Vagina (tissue), 2 donors: ENCODE results near the gene RNASEH2B. TPM values are rescaled to one million over a fixed set of nuclear protein-coding genes. Genes with fewer than 3 reads are reported as not detected.

Experiments used
- DNase-seq, 2 donors: peaks; one replicate each; pipeline ENCODE4 v3.0.0-alpha.2; 2017; ENCODE audit errors: extremely low spot score in 2 of 2
- H3K27ac ChIP-seq: fragments of 200-600 bp; sonication (generic); one replicate; pipeline ENCODE4 v1.5.1; 2019
- H3K27me3 ChIP-seq: fragments of 200-600 bp; sonication (generic); one replicate; pipeline ENCODE4 v1.5.1; 2019
- H3K36me3 ChIP-seq, 2 donors: fragments of 200-600 bp; sonication (generic); one replicate each; pipeline ENCODE4 v1.5.1; 2017 to 2019
- H3K4me1 ChIP-seq: fragments of 200-600 bp; sonication (generic); one replicate; pipeline ENCODE4 v1.5.1; 2019
- H3K4me3 ChIP-seq, 2 donors: fragments of 200-600 bp; sonication (generic); 1 replicate in 1 of 2; 2 replicates in 1 of 2; pipeline ENCODE4 v1.5.1; 2016 to 2019
- H3K9me3 ChIP-seq: fragments of 200-600 bp; sonication (generic); one replicate; pipeline ENCODE4 v1.5.1; 2019
- POLR2A ChIP-seq, 2 donors: fragments of 450-650 bp; IDR thresholded peaks; one replicate each; pipeline ENCODE4 v1.6.1; 2017; ENCODE audit warnings: antibody characterized with exemption in 2 of 2, mild to moderate bottlenecking in 2 of 2, moderate library complexity in 2 of 2
- POLR2AphosphoS5 ChIP-seq, 2 donors: sonication (generic); formaldehyde crosslinking; IDR thresholded peaks; one replicate each; pipeline ENCODE4 v1.9.0; 2017; ENCODE audit warnings: antibody characterized with exemption in 2 of 2, mild to moderate bottlenecking in 2 of 2, low read depth in 1 of 2; ENCODE audit not compliant: insufficient read depth in 1 of 2
- intact Hi-C: fragments of 100-400 bp; cut with DNase I; formaldehyde crosslinking; loops from one replicate; pipeline ENCODE4 v1.15.1; 2023
- total RNA-seq: library from RNA; depleted of rRNA; stranded (reverse); fragments of >200 nt; gene quantifications from one replicate; pipeline ENCODE4 v1.2.3, GENCODE V29; 2016
- TF ChIP-seq, protein P1 (sequence below), 3 experiments: fragments of 450-650 bp in 2 of 3; fragments of 200-600 bp in 1 of 3; sonication (generic) in 1 of 3; IDR thresholded peaks; one replicate each; pipeline ENCODE4 v1.5.1; 2017 to 2019; ENCODE audit warnings: antibody characterized with exemption in 3 of 3, mild to moderate bottlenecking in 2 of 3, moderate library complexity in 2 of 3

RNASEH2B gene
- total RNA-seq, 1 donor from 2014 or later = 72.9 TPM

DNA sequence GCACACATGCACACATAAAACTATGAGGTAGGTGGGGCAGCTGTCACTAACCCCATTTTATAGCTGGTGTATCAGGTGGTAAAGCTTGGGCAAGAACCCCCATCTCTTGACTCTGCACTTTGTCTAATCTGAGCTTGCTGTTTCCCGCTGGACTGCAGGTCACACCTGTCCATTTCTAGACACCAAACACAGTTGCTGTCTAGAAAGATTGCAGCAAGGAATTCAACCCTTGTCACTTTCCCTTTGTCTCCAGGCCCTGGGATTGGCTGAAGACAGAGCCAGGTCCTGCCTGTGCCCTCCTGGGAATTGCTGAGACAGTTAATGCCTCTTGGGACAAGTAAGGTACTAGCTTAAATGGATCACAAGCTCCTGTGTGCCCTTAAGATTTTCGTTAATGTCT lies 83.8 kb downstream of the RNASEH2B start:
- Histone ChIP-seq H3K4me1 (peaks cover 27% of the 10 kb centered on the region), H3K4me3 (no peak overlapping the region), H3K27ac (peak overlapping the region; percentile 5), H3K9me3 (no peaks in the 10 kb centered on the region), H3K27me3 (no peaks in the 10 kb centered on the region), H3K36me3 (no peaks in the 10 kb centered on the region)
- TF ChIP-seq POLR2AphosphoS5 (IDR thresholded peaks at IDR 0.05; ENCODE audit: insufficient read depth in 1 of 2, low read depth in 1 of 2) = no peak
- no peak for TF ChIP-seq POLR2A (IDR thresholded peaks at IDR 0.05)
- TF ChIP-seq, protein P1, sequence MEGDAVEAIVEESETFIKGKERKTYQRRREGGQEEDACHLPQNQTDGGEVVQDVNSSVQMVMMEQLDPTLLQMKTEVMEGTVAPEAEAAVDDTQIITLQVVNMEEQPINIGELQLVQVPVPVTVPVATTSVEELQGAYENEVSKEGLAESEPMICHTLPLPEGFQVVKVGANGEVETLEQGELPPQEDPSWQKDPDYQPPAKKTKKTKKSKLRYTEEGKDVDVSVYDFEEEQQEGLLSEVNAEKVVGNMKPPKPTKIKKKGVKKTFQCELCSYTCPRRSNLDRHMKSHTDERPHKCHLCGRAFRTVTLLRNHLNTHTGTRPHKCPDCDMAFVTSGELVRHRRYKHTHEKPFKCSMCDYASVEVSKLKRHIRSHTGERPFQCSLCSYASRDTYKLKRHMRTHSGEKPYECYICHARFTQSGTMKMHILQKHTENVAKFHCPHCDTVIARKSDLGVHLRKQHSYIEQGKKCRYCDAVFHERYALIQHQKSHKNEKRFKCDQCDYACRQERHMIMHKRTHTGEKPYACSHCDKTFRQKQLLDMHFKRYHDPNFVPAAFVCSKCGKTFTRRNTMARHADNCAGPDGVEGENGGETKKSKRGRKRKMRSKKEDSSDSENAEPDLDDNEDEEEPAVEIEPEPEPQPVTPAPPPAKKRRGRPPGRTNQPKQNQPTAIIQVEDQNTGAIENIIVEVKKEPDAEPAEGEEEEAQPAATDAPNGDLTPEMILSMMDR (IDR thresholded peaks at IDR 0.05) = no peak
- intact Hi-C loops = no loop called here
- DNase-seq = no peak

DNA sequence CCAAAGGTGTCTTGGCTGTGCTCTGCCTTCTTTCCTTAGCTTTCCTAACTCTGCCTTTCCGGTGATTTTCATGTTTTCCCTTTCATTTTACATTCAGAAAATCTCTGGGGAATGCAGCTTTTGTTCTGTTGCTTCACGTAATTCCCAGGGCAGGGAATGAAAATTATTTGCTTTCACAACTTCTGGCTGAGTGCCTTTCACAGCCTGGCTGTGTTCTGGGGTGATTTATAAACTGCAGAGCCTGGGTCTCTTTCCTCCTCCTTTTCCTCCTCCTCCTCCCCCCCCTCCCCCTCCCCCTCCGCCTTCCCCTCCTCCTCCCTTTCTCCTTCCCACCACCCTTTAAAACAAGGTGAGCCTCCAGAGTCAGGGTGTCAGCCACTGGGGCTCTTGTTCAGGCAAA lies 84.3 kb downstream of the RNASEH2B start:
- DNase-seq = no peak
- Histone ChIP-seq H3K36me3 (no peaks in the 10 kb centered on the region), H3K9me3 (no peaks in the 10 kb centered on the region), H3K27ac (peak overlapping the region; percentile 5), H3K27me3 (no peaks in the 10 kb centered on the region), H3K4me3 (no peak overlapping the region), H3K4me1 (peaks cover 27% of the 10 kb centered on the region)
- no peak for TF ChIP-seq POLR2AphosphoS5 (IDR thresholded peaks at IDR 0.05; ENCODE audit: insufficient read depth in 1 of 2, low read depth in 1 of 2)
- TF ChIP-seq POLR2A (IDR thresholded peaks at IDR 0.05) = no peak
- TF ChIP-seq, protein P1 (IDR thresholded peaks at IDR 0.05) = no peak
- intact Hi-C loops = no loop called here

DNA sequence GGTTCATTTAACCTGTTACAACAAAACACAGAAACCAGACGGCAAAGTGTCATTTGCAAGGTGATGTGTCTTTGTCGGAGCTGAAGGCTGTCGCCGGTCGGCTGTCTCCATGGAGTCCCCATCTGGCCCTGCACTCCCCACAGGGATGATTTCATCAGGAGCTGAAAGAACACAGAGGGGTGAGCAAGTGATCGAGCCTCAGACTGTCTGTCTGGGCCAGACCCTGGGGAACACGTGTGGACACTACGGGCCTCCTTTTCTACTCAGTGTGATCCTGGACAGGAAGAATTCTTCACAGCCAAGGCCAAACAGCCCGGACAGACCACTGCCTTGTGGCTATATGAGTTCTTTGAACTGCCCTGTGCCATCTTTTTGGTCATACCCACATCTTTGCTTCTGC lies 85.1 kb downstream of the RNASEH2B start:
- Histone ChIP-seq H3K4me1 (peaks cover 27% of the 10 kb centered on the region), H3K27ac (no peak overlapping the region), H3K4me3 (no peak overlapping the region), H3K36me3 (no peaks in the 10 kb centered on the region), H3K9me3 (no peaks in the 10 kb centered on the region), H3K27me3 (no peaks in the 10 kb centered on the region)
- DNase-seq = no peak
- TF ChIP-seq POLR2A (IDR thresholded peaks at IDR 0.05) (no peak), POLR2AphosphoS5 (IDR thresholded peaks at IDR 0.05; ENCODE audit: insufficient read depth in 1 of 2, low read depth in 1 of 2) (no peak)
- TF ChIP-seq, protein P1 (IDR thresholded peaks at IDR 0.05) = no peak
- intact Hi-C loops = no loop called here

DNA sequence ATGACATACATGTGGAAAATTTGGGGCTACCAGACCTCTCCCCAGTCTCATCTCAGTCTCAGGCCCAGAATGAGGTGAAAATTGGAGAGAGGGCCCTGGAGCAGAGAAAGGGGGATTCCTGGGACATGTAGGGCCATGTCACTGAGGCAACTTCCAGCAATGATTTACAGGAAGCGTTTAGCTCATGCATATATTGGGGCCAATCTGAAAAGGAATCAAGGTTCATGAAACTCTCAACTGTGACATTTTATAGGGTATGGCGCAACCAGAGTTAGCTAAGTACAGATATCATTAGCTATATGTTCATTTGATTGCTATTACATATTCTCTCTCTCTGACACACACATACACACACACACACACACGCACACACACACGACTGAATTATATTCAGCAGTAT lies 86.3 kb downstream of the RNASEH2B start:
- H3K27ac ChIP-seq = no peak overlapping the region
- H3K27me3 ChIP-seq = no peaks in the 10 kb centered on the region
- no peak overlapping the region for H3K4me3 ChIP-seq
- intact Hi-C loops = no loop called here
- no peaks in the 10 kb centered on the region for H3K9me3 ChIP-seq
- TF ChIP-seq, protein P1 (IDR thresholded peaks at IDR 0.05) = no peak
- no peak for TF ChIP-seq POLR2AphosphoS5 (IDR thresholded peaks at IDR 0.05; ENCODE audit: insufficient read depth in 1 of 2, low read depth in 1 of 2)
- TF ChIP-seq POLR2A (IDR thresholded peaks at IDR 0.05) = no peak
- DNase-seq = no peak
- H3K4me1 ChIP-seq = peaks cover 39% of the 10 kb centered on the region
- H3K36me3 ChIP-seq = no peaks in the 10 kb centered on the region

DNA sequence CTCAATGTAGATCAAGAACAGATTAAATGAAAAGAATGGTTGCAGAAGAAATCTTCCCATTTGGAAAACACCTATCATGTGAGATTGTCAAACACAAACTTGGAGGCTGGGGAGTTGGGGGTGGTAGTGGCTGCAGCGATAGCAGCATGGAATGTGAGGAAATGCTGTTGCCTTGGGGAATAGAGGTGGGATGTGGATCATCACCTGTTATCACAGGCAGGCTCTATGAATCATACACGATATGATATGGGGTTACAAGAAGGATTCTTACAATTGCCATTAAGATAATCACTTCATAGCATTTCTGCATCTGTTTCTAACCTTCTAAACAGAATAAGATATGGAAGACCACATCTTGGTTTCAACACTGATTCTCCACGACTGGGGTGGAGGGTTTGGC lies 88.7 kb downstream of the RNASEH2B start:
- peaks cover 25% of the 10 kb centered on the region for H3K4me1 ChIP-seq

More for the DNA sequence above, 88.7 kb downstream of the RNASEH2B start:
- Histone ChIP-seq H3K4me3 (no peak overlapping the region), H3K9me3 (no peaks in the 10 kb centered on the region), H3K36me3 (no peaks in the 10 kb centered on the region), H3K27ac (no peak overlapping the region), H3K27me3 (no peaks in the 10 kb centered on the region)
- DNase-seq = no peak
- TF ChIP-seq, protein P1 (IDR thresholded peaks at IDR 0.05) = no peak
- TF ChIP-seq POLR2AphosphoS5 (IDR thresholded peaks at IDR 0.05; ENCODE audit: insufficient read depth in 1 of 2, low read depth in 1 of 2) = no peak
- TF ChIP-seq POLR2A (IDR thresholded peaks at IDR 0.05) = no peak
- intact Hi-C loops = no loop called here
